ENCODE data around the gene ARHGEF4.

ARHGEF4 gene

GRCh38 chr2:130850788-130851623 lies 14.3 kb downstream of the ARHGEF4 start:
- peaks cover 0 to 7% of the 10 kb centered on the region in 2 donors for H3K27me3 ChIP-seq
- H3K4me3 ChIP-seq: no peak overlapping the region
- TF ChIP-seq CTCF (IDR thresholded peaks at IDR 0.05): no peak
- DNase-seq: no peak
- intact Hi-C loops (cut with DNase I; ENCODE audit: low total_unique reads): no loop called here
- no peaks in the 10 kb centered on the region for H3K36me3 ChIP-seq
- H3K4me1 ChIP-seq: no peaks in the 10 kb centered on the region
- no peaks in the 10 kb centered on the region for H3K9me3 ChIP-seq
- H3K27ac ChIP-seq: no peak overlapping the region

- no peak for DNase-seq
- peaks cover 0 to 7% of the 10 kb centered on the region in 2 donors for H3K27me3 ChIP-seq
- H3K9me3 ChIP-seq: no peaks in the 10 kb centered on the region
- no peak for TF ChIP-seq CTCF (IDR thresholded peaks at IDR 0.05)
- H3K36me3 ChIP-seq: no peaks in the 10 kb centered on the region
- H3K4me1 ChIP-seq: no peaks in the 10 kb centered on the region
- intact Hi-C loops (cut with DNase I; ENCODE audit: low total_unique reads): no loop called here
- H3K27ac ChIP-seq: no peak overlapping the region
- H3K4me3 ChIP-seq: no peak overlapping the region
Observed at GRCh38 chr2:130851624-130852382, 15.1 kb downstream of the ARHGEF4 start.

GRCh38 chr2:130852521-130853115 lies 15.9 kb downstream of the ARHGEF4 start:
- no peak for DNase-seq
- no peak overlapping the region for H3K27ac ChIP-seq
- H3K36me3 ChIP-seq: no peaks in the 10 kb centered on the region
- no peak overlapping the region for H3K4me3 ChIP-seq
- intact Hi-C loops (cut with DNase I; ENCODE audit: low total_unique reads): no loop called here
- no peak for TF ChIP-seq CTCF (IDR thresholded peaks at IDR 0.05)
- no peaks in the 10 kb centered on the region for H3K9me3 ChIP-seq
- peaks cover 0 to 7% of the 10 kb centered on the region in 2 donors for H3K27me3 ChIP-seq
- no peaks in the 10 kb centered on the region for H3K4me1 ChIP-seq

GRCh38 chr2:130853391-130853790 lies 16.7 kb downstream of the ARHGEF4 start:
- intact Hi-C loops (cut with DNase I; ENCODE audit: low total_unique reads): no loop called here
- Histone ChIP-seq H3K36me3 (no peaks in the 10 kb centered on the region), H3K4me1 (no peaks in the 10 kb centered on the region), H3K4me3 (no peak overlapping the region), H3K9me3 (no peaks in the 10 kb centered on the region), H3K27me3 (peaks cover 0 to 7% of the 10 kb centered on the region in 2 donors), H3K27ac (no peak overlapping the region)
- no peak for TF ChIP-seq CTCF (IDR thresholded peaks at IDR 0.05)
- no peak for DNase-seq

GRCh38 chr2:130854301-130854700 lies 17.6 kb downstream of the ARHGEF4 start:
- no peak for TF ChIP-seq CTCF (IDR thresholded peaks at IDR 0.05)
- DNase-seq: no peak
- no peak overlapping the region for H3K27ac ChIP-seq
- H3K27me3 ChIP-seq: peaks cover 0 to 7% of the 10 kb centered on the region in 2 donors
- H3K9me3 ChIP-seq: no peaks in the 10 kb centered on the region
- no peaks in the 10 kb centered on the region for H3K36me3 ChIP-seq
- no peaks in the 10 kb centered on the region for H3K4me1 ChIP-seq
- no peak overlapping the region for H3K4me3 ChIP-seq
- intact Hi-C loops (cut with DNase I; ENCODE audit: low total_unique reads): no loop called here
